NCI-H526 treated with DMSO at 0.1 percent for 48 hours (cell line): Measurements from ENCODE around the gene TRPV5.
"Not testable (repeated sequence)": the region's sequence is repeated elsewhere in the genome, so short reads cannot be mapped to it uniquely, and the experiment has no call there.

Experiments
- DNase-seq: peaks from one replicate; lab custom pipeline; 2025; lab: John Stamatoyannopoulos, UW

The TRPV5 gene

DNA sequence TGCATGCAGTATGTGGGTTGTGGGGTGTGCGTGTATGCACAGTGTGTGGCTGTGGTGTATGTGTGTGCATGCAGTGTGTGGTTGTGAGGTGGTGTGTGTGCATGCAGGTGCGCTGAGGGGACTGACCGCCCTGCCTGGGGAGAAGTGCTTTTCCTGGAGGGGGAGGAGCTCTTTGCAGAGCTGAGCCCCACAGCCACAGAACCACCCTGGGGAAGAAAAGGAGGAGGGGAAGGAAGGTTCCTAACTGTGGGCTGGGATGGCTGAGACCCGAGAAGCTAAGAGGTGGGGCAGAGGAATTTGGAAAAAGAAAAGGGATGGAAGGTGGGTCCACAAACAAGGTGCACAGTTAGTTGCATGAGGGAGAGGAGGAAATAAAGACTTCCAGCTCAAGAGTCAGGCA, at the start of gene TRPV5:
Gene TRPV5, minus strand, starts transcription at position 123 of the 400 bp plus-strand sequence. CDS start 287 bp downstream, outside the sequence.
- no peak for DNase-seq

DNA sequence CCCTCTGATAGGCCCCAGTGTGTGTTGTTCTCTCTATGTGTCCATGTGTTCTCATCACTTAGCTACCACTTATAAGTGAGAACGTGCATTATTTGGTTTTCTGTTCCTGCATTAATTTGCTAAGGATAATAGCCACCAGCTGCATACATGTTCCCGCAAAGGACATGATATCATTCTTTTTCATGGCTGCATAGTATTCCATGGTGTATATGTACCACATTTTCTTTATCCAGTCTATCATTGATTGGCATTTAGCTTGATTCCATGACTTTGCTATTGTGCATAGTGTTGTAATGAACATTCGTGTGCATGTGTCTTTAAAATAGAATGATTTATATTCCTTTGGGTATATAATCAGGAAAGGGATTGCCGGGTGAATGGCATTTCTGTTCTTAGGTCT, 44.9 kb upstream of the TRPV5 start:
- DNase-seq, result not testable (repeated sequence)

GRCh38 chr7:142974626-142975025, 41.1 kb upstream of the TRPV5 start:
- no peak for DNase-seq

GRCh38 chr7:142969183-142969582, 35.6 kb upstream of the TRPV5 start:
- no peak for DNase-seq

DNA sequence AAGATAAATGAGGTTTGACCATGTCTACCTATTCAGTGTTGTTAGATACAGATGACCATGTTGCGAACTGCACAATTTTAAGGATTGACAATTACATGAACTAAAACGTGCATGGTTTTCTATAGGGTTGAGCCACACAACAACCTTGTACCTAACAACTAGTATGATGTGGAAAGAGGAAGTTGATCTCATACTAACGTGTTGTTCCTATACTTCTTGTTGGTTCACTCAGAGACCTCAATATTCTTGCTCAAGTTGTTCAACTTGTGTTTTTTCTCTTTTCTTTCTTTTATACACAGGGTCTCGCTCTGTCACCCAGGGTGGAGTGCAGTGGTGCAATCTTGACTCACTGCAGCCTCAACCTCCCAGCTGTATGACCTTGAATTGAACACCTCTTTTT, 34.7 kb upstream of the TRPV5 start:
- DNase-seq, result no peak

DNA sequence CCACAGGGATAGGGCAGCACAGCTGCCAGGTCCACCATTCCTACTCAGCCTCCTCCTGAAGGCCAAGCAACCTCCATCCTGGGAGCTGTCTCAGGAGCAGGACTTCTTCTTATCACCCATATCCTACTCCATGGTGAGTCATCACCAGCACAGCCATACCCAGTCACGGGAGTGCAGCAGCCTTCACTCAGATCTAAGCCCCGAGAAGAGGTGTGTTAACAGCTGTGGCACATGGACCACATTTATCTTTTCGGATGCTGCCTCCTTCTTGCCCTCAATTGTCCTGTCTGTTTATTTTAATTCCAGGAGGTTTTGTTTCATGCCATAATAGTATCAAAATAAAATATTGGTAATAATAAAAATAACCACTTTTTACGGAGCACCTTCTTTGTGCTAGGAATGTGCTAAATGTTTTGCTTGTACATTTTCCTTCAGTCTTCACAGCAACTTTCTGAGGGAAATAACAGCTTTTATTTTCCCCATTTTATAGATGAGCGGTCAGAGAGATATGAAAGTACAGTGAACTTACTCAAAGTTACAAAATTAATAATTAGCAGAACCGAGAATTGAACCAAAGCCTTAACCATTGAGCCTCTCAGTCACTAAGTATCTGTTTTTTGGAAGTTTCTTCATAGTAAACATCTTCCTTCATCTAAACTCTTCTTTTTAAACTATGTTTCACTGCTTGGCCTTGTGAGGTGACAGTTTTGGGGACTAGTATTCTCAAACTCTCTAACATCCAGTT, 31.1 kb upstream of the TRPV5 start:
- no peak for DNase-seq

GRCh38 chr7:142963993-142964392, 30.4 kb upstream of the TRPV5 start:
- no peak for DNase-seq

- DNase-seq, result no peak
These were observed 29.4 kb upstream of the TRPV5 start for GRCh38 chr7:142962991-142963390.

- no peak for DNase-seq
These were observed 28.7 kb upstream of the TRPV5 start, which contains the start of gene KEL for GRCh38 chr7:142961973-142962926. Gene KEL, minus strand, starts transcription at chr7:142962363. Its CDS starts 157 bp downstream, at chr7:142962206.

GRCh38 chr7:142961595-142961972, 28.0 kb upstream of the TRPV5 start:
- DNase-seq, result no peak

- DNase-seq, result no peak
These were observed 27.5 kb upstream of the TRPV5 start for GRCh38 chr7:142960955-142961512.

DNA sequence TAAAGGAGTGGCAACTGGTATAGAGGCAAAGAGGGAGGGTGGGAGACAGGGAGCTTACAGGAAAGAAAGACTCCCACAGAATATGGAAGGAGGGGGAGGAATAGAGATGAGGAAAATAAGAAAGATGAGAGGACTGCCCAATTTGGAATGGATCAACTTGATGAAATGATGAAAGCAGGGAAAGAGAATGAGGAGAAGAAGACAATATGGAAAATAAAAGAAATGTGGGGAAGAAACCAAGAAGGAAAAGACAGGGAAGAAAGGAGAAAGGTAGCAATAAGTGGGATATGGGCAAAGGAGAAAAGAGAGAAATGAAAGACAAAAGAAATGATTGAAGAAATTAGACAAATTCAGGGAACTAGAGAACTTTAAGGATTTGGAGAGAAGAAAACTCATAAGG, 25.7 kb upstream of the TRPV5 start:
- no peak for DNase-seq

- no peak for DNase-seq
These were observed 24.2 kb upstream of the TRPV5 start for GRCh38 chr7:142957723-142958122.

DNA sequence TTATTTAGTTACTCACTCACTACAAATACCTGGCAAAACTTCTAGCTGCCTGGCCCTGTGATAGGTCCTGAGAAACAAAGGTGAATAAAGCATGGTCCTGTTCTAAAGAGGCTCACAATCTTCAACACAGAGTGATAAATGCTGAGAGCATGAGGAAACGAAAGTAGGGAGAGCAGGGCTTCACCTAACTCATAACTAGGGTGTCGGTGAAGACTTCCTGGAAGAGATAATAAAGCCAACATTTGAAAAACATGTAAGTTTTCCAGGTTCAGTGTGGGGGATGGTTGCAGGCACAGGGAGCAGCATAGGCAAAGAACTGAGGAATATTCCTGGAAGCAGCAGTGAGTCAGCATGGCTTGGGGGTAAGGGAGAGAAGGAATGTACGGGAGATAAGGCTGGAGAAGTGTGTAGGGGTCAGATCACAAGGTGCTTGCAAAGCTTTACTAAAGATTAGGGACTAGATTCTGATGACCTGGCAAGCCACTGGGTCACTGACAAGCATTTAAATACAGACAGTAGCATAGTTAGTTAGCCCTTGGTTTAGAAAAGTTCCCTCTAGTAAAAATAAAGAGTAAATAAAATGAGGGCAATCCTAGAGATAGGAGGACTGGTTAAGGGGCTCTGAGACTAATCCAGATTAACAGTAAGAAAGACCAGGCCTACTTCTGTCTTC, 23.5 kb upstream of the TRPV5 start:
- DNase-seq, result no peak

DNA sequence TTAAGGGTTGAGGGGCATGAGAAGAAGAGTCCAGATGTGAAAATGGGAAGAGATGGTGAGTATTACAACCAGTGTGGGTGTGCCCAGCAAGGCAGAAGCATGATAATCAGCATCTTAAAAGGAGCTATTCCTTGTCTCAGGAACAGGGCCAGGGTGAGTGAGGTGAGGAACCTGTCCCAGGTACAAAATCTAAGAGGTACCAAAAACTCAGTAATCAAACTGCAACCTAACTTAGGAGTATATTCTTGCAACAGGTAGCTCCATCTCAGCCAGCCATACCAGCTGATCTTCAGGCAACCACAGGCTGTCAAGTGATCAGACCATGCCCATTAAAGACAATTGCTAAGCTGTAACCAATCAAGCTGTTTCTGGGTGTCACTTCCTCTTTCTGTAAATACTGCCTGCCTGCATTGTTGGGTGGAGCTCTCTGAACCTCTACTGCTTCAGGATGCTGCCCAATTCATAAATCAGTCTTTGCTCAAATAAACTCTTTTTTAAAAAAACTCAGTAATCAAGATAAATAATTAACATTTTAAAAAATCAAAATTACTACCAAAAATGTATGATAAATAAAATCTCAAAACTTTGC, 21.2 kb upstream of the TRPV5 start:
- no peak for DNase-seq

- no peak for DNase-seq
These were observed 16.7 kb upstream of the TRPV5 start for GRCh38 chr7:142950235-142950634.

DNA sequence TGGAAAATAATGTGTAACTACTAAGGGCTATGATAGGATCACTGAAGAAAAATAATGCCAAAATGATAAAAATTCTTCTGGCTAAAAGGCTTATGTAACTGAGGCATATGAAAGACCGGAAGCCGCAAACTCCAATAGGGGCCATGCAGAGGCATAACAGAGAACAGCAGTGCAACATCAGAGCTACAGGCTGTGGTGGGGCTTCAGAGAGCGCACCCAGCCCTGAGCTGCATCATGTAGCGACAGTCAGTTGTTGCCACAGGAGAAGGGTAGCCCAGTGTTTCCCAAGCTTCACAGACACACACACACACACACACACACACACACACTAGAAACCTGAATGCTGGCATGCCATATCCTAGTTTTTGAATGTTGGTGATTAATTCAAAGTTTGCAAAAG, 15.1 kb upstream of the TRPV5 start:
- DNase-seq, result no peak

GRCh38 chr7:142945001-142945400, 11.5 kb upstream of the TRPV5 start:
- no peak for DNase-seq

DNA sequence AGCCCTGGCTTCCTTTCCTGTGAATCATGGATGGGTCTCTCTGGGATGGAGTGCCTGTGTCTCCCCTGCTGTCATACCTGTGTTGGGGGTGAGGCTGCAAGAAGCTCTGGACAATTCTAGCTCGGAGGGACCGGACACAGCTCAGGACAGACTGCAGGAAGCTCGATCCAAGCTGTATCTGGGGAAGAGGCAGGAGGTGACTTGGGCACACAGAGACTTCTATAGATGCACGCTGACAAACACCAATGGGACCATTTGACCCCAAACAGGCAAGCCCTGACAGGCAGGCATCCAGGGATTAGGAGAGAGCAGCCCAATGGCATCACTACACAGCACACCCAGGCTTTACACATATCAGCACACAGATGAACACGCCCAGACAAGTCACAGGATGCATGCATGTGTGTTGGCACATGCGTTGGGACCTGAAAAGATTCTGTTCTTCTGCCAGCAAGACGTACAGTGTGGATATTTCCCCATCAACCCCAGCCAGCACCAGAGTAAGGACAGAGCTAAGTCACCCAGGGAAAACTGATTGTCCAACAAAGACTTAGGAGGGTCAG, 10.2 kb upstream of the TRPV5 start:
- no peak for DNase-seq

DNA sequence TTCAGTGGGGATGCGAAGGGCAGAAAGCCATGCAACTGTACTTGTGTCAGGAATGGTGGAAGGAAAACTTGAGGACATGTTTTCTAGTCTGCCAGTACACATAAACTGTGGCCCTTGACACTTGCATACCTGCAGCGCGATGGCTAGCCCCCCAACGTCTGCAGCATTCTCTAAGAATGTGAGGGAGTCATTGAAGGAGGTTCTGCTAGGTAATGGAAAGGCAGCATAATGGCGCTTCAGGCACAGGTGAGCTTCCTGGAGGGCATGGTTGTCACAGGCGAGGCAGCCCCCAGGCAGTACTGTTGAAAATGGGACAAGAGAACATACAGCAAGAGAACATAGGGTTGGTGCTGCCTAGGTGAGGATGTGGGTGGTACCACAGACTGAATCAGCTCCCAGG, 9.2 kb upstream of the TRPV5 start:
- no peak for DNase-seq

DNA sequence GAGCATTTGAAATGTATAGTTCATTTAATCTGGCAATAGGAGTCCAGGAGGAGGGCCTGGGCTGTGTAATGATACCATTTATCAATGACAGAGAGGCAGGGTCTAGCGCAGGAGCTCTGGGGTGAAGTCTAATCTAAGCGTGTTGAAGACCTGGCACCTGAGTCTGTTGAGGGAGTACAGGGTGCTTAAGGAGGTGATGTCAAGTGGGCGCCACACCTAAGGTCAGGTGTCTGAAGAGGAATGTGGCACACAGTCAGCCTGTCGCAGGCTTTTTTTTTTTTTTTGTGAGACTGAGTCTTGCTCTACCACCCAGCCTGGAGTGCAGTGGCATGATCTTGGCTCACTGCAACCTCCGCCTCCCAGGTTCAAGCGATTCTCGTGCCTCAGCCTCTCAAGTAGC, 8.0 kb upstream of the TRPV5 start:
- no peak for DNase-seq
